ENCODE measurements around the gene MEGF11. TPM values are rescaled to one million over a fixed set of nuclear protein-coding genes. Genes with fewer than 3 reads are reported as not detected.

MEGF11 gene
- total RNA-seq, 1 donor from 2014 or later = not detected

- FAIRE-seq (no peak), DNase-seq (ENCODE audit: low read depth) (no peak)
- no peak for TF ChIP-seq CTCF (IDR thresholded peaks at IDR 0.05; ENCODE audit: insufficient read depth, low read length, severe bottlenecking)
- Histone ChIP-seq H3K36me3 (ENCODE audit: control insufficient read depth, insufficient read depth, low read length) (no peaks in the 10 kb centered on the region), H3K4me3 (ENCODE audit: low read depth, low read length) (no peak overlapping the region), H3K27me3 (ENCODE audit: control insufficient read depth, insufficient read depth, low read length) (no peaks in the 10 kb centered on the region)
Measured at GRCh38 chr15:65921780-65922179, 331.8 kb downstream of the MEGF11 start.

- H3K36me3 ChIP-seq (ENCODE audit: control insufficient read depth, insufficient read depth, low read length) = no peaks in the 10 kb centered on the region
Measured at GRCh38 chr15:65920825-65921309, 332.7 kb downstream of the MEGF11 start.

GRCh38 chr15:65920121-65920520 is 333.4 kb downstream of the MEGF11 start:
- H3K36me3 ChIP-seq (ENCODE audit: control insufficient read depth, insufficient read depth, low read length) = no peaks in the 10 kb centered on the region
- H3K4me3 ChIP-seq (ENCODE audit: low read depth, low read length) = no peak overlapping the region
- DNase-seq (ENCODE audit: low read depth) (no peak), FAIRE-seq (no peak)
- no peak for TF ChIP-seq CTCF (IDR thresholded peaks at IDR 0.05; ENCODE audit: insufficient read depth, low read length, severe bottlenecking)
- no peaks in the 10 kb centered on the region for H3K27me3 ChIP-seq (ENCODE audit: control insufficient read depth, insufficient read depth, low read length)

More at GRCh38 chr15:65920825-65921309, 332.7 kb downstream of the MEGF11 start:
- no peak overlapping the region for H3K4me3 ChIP-seq (ENCODE audit: low read depth, low read length)
- no peak for DNase-seq (ENCODE audit: low read depth)
- FAIRE-seq = no peak
- H3K27me3 ChIP-seq (ENCODE audit: control insufficient read depth, insufficient read depth, low read length) = no peaks in the 10 kb centered on the region
- no peak for TF ChIP-seq CTCF (IDR thresholded peaks at IDR 0.05; ENCODE audit: insufficient read depth, low read length, severe bottlenecking)

- no peaks in the 10 kb centered on the region for H3K27me3 ChIP-seq (ENCODE audit: control insufficient read depth, insufficient read depth, low read length)
- H3K36me3 ChIP-seq (ENCODE audit: control insufficient read depth, insufficient read depth, low read length) = no peaks in the 10 kb centered on the region
- no peak for TF ChIP-seq CTCF (IDR thresholded peaks at IDR 0.05; ENCODE audit: insufficient read depth, low read length, severe bottlenecking)
- DNase-seq (ENCODE audit: low read depth) = no peak
- no peak overlapping the region for H3K4me3 ChIP-seq (ENCODE audit: low read depth, low read length)
- no peak for FAIRE-seq
Measured at GRCh38 chr15:65919353-65919752, 334.2 kb downstream of the MEGF11 start.

- TF ChIP-seq CTCF (IDR thresholded peaks at IDR 0.05; ENCODE audit: insufficient read depth, low read length, severe bottlenecking) = no peak
- FAIRE-seq (peak; percentile 50), DNase-seq (ENCODE audit: low read depth) (no peak)
- no peak overlapping the region for H3K4me3 ChIP-seq (ENCODE audit: low read depth, low read length)
- H3K36me3 ChIP-seq (ENCODE audit: control insufficient read depth, insufficient read depth, low read length) = no peaks in the 10 kb centered on the region
- H3K27me3 ChIP-seq (ENCODE audit: control insufficient read depth, insufficient read depth, low read length) = no peaks in the 10 kb centered on the region
Measured at GRCh38 chr15:65918945-65919344, 334.6 kb downstream of the MEGF11 start.

GRCh38 chr15:65918357-65918920 is 335.1 kb downstream of the MEGF11 start:
- Histone ChIP-seq H3K4me3 (ENCODE audit: low read depth, low read length) (no peak overlapping the region), H3K36me3 (ENCODE audit: control insufficient read depth, insufficient read depth, low read length) (no peaks in the 10 kb centered on the region), H3K27me3 (ENCODE audit: control insufficient read depth, insufficient read depth, low read length) (no peaks in the 10 kb centered on the region)
- peak; percentile 60 for FAIRE-seq
- no peak for TF ChIP-seq CTCF (IDR thresholded peaks at IDR 0.05; ENCODE audit: insufficient read depth, low read length, severe bottlenecking)
- no peak for DNase-seq (ENCODE audit: low read depth)
